IMR-90 (cell line): ENCODE results near the gene HNRNPLL. TPM values are rescaled to one million over a fixed set of nuclear protein-coding genes. Genes with fewer than 3 reads are reported as not detected.

Source experiments
- ATAC-seq: fragments of 200-7000 bp; cut with Tn5 transposase; 2 replicates; pipeline ENCODE4 v1.9.1; 2020; ENCODE audit warnings: low read depth, mild to moderate bottlenecking, moderate library complexity
- BruUV-seq: library from RNA; stranded (reverse); fragments of 400-500 nt; replicated peaks from 2 replicates; lab custom pipeline; 2021; lab: Mats Ljungman, UMichigan
- CTCF ChIA-PET: fragments of 300-600 bp; formaldehyde crosslinking; extraction: SDS; loops from one replicate; lab custom pipeline; 2021; ENCODE audit warnings: antibody characterized with exemption; lab: Yijun Ruan, JAX
- POLR2A ChIA-PET: fragments of 300-600 bp; sonication (Branson Sonifier 250); formaldehyde crosslinking; loops from one replicate; lab custom pipeline; 2022; ENCODE audit warnings: antibody characterized with exemption; ENCODE audit not compliant: unreplicated experiment; lab: Charles Lee
- DNase-seq: peaks from one replicate; pipeline ENCODE4 v3.0.0; 2013
- H2AFZ ChIP-seq: replicated peaks from 2 replicates; pipeline ENCODE3; 2013; ENCODE audit warnings: low read length, mild to moderate bottlenecking; ENCODE audit not compliant: poor library complexity
- H2AK5ac ChIP-seq: 2 replicates; pipeline ENCODE4 v1.6.1; 2013; ENCODE audit warnings: low read depth, low read length, inconsistent platforms
- H2AK9ac ChIP-seq: replicated peaks from 2 replicates; pipeline ENCODE3; 2013; ENCODE audit warnings: mild to moderate bottlenecking, low read depth, low read length, moderate library complexity; ENCODE audit not compliant: poor library complexity
- H2BK120ac ChIP-seq: 2 replicates; pipeline ENCODE4 v1.6.1; 2013; ENCODE audit warnings: low read depth, low read length, inconsistent platforms
- H2BK15ac ChIP-seq: 3 replicates; pipeline ENCODE4 v1.6.1; 2013; ENCODE audit warnings: low read depth, low read length, inconsistent platforms
- H2BK20ac ChIP-seq: 2 replicates; pipeline ENCODE4 v1.6.1; 2013; ENCODE audit warnings: low read depth, mild to moderate bottlenecking, inconsistent platforms, low read length, moderate library complexity
- H2BK5ac ChIP-seq: 2 replicates; pipeline ENCODE4 v1.6.1; 2013; ENCODE audit warnings: mild to moderate bottlenecking, low read depth, low read length, inconsistent platforms; ENCODE audit not compliant: poor library complexity, severe bottlenecking
- H3K14ac ChIP-seq: replicated peaks from 2 replicates; pipeline ENCODE4 v1.6.1; 2013; ENCODE audit warnings: low read depth, low read length, inconsistent platforms
- H3K18ac ChIP-seq: 2 replicates; pipeline ENCODE4 v1.6.1; 2013; ENCODE audit warnings: low read depth, low read length, control low read depth
- H3K23ac ChIP-seq: 2 replicates; pipeline ENCODE4 v1.6.1; 2013; ENCODE audit warnings: low read depth, low read length, inconsistent platforms
- H3K27ac ChIP-seq: 2 replicates; pipeline ENCODE4 v1.5.1; 2013; ENCODE audit warnings: mild to moderate bottlenecking, control low read depth, low read length; ENCODE audit not compliant: insufficient read depth
- H3K27me3 ChIP-seq: 2 replicates; pipeline ENCODE4 v1.6.1; 2013; ENCODE audit warnings: low read length; ENCODE audit not compliant: control insufficient read depth, insufficient read depth
- H3K36me3 ChIP-seq: 2 replicates; pipeline ENCODE4 v1.6.1; 2013; ENCODE audit warnings: low read length, mixed read lengths; ENCODE audit not compliant: control insufficient read depth, insufficient read depth
- H3K4ac ChIP-seq: 2 replicates; pipeline ENCODE4 v1.6.1; 2013; ENCODE audit warnings: low read depth, low read length, inconsistent platforms
- H3K4me1 ChIP-seq: 2 replicates; pipeline ENCODE4 v1.6.1; 2013; ENCODE audit warnings: low read length, mixed read lengths; ENCODE audit not compliant: control insufficient read depth, insufficient read depth
- H3K4me2 ChIP-seq: 2 replicates; pipeline ENCODE4 v1.6.1; 2013; ENCODE audit warnings: low read depth, mild to moderate bottlenecking, control low read depth, low read length, moderate library complexity
- H3K4me3 ChIP-seq: 2 replicates; pipeline ENCODE4 v1.5.1; 2013; ENCODE audit warnings: low read depth, mild to moderate bottlenecking, control low read depth, low read length, moderate library complexity; ENCODE audit not compliant: insufficient read depth
- H3K56ac ChIP-seq: 2 replicates; pipeline ENCODE4 v1.6.1; 2013; ENCODE audit warnings: low read length, inconsistent platforms; ENCODE audit not compliant: insufficient read depth; ENCODE audit errors: extremely low read depth
- H3K79me1 ChIP-seq, 2 experiments: 2 replicates each; pipeline ENCODE4 v1.6.1; 2013; ENCODE audit warnings: low read length in 2 of 2, inconsistent platforms in 1 of 2, low read depth in 1 of 2
- H3K9ac ChIP-seq: 2 replicates; pipeline ENCODE4 v1.6.1; 2013; ENCODE audit warnings: low read depth, low read length, control low read depth
- H3K9me1 ChIP-seq: 2 replicates; pipeline ENCODE4 v1.6.1; 2013; ENCODE audit warnings: low read length, inconsistent platforms; ENCODE audit not compliant: insufficient read depth
- H3K9me3 ChIP-seq: 2 replicates; pipeline ENCODE4 v1.6.1; 2013; ENCODE audit warnings: low read length; ENCODE audit not compliant: control insufficient read depth, insufficient read depth
- H4K20me1 ChIP-seq: 2 replicates; pipeline ENCODE4 v1.6.1; 2013; ENCODE audit warnings: low read length, inconsistent platforms; ENCODE audit not compliant: insufficient read depth
- H4K5ac ChIP-seq: 2 replicates; pipeline ENCODE4 v1.6.1; 2013; ENCODE audit warnings: mild to moderate bottlenecking, low read depth, low read length, control low read depth
- H4K8ac ChIP-seq, 2 experiments: 2 replicates each; pipeline ENCODE4 v1.6.1; 2013; ENCODE audit warnings: low read depth in 2 of 2, low read length in 2 of 2, control low read depth in 1 of 2, inconsistent platforms in 1 of 2
- H4K91ac ChIP-seq: 2 replicates; pipeline ENCODE4 v1.6.1; 2013; ENCODE audit warnings: low read depth, low read length, inconsistent platforms; ENCODE audit not compliant: insufficient read depth
- BHLHE40 ChIP-seq: fragments of 150-350 bp; IDR thresholded peaks from 2 replicates; pipeline ENCODE4 v1.6.1; 2016; ENCODE audit warnings: mild to moderate bottlenecking, low read depth, low read length
- CEBPB ChIP-seq: IDR thresholded peaks from 2 replicates; pipeline ENCODE4 v1.6.1; 2012; ENCODE audit warnings: low read depth, low read length, improper control_type of control experiment
- CHD1 ChIP-seq: IDR thresholded peaks from 2 replicates; pipeline ENCODE4 v1.6.1; 2012; ENCODE audit warnings: low read depth, low read length, improper control_type of control experiment
- CTCF ChIP-seq: conservative IDR thresholded peaks from 2 replicates; pipeline ENCODE4 v1.5.1; 2012; ENCODE audit warnings: mild to moderate bottlenecking, low read depth, low read length, improper control_type of control experiment
- ELK1 ChIP-seq: fragments of 150-350 bp; IDR thresholded peaks from 2 replicates; pipeline ENCODE4 v1.6.1; 2016; ENCODE audit warnings: low read depth, mild to moderate bottlenecking, low read length, moderate library complexity, borderline replicate concordance
- FOS ChIP-seq: fragments of 150-350 bp; IDR thresholded peaks from 2 replicates; pipeline ENCODE4 v1.6.1; 2016; ENCODE audit warnings: low read depth, low read length
- MAFK ChIP-seq: IDR thresholded peaks from 2 replicates; pipeline ENCODE4 v1.6.1; 2012; ENCODE audit warnings: low read depth, low read length, improper control_type of control experiment
- MAZ ChIP-seq: IDR thresholded peaks from 2 replicates; pipeline ENCODE4 v1.6.1; 2012; ENCODE audit warnings: low read depth, mild to moderate bottlenecking, low read length, improper control_type of control experiment, moderate library complexity, borderline replicate concordance
- MXI1 ChIP-seq: IDR thresholded peaks from 2 replicates; pipeline ENCODE4 v1.6.1; 2012; ENCODE audit warnings: low read depth, mild to moderate bottlenecking, low read length, moderate library complexity, borderline replicate concordance
- NFE2L2 ChIP-seq: fragments of 150-350 bp; IDR thresholded peaks from 2 replicates; pipeline ENCODE4 v1.6.1; 2016; ENCODE audit warnings: low read depth, mild to moderate bottlenecking, low read length
- POLR2A ChIP-seq: IDR thresholded peaks from 2 replicates; pipeline ENCODE4 v1.6.1; 2012; ENCODE audit warnings: mild to moderate bottlenecking, low read depth, low read length
- RAD21 ChIP-seq: IDR thresholded peaks from 2 replicates; pipeline ENCODE4 v1.6.1; 2012; ENCODE audit warnings: low read length, improper control_type of control experiment
- RCOR1 ChIP-seq: IDR thresholded peaks from 2 replicates; pipeline ENCODE4 v1.6.1; 2012; ENCODE audit warnings: mild to moderate bottlenecking, low read length, improper control_type of control experiment; ENCODE audit not compliant: insufficient replicate concordance
- RFX5 ChIP-seq: IDR thresholded peaks from 2 replicates; pipeline ENCODE4 v1.8.0; 2012; ENCODE audit warnings: low read depth, mild to moderate bottlenecking, low read length, moderate library complexity
- SMC3 ChIP-seq: fragments of 150-350 bp; IDR thresholded peaks from 2 replicates; pipeline ENCODE4 v1.6.1; 2016; ENCODE audit warnings: low read depth, mild to moderate bottlenecking, antibody characterized with exemption, low read length, moderate library complexity
- USF2 ChIP-seq: fragments of 150-350 bp; IDR thresholded peaks from 2 replicates; pipeline ENCODE4 v1.6.1; 2017; ENCODE audit warnings: mild to moderate bottlenecking, antibody characterized with exemption, low read length, low read depth
- WGBS, 2 experiments: methylation state at CpG; one replicate each; pipeline versions ENCODE4 v1.1.5 to v1.1.7; 2013; ENCODE audit warnings: missing lambda C conversion rate in 2 of 2; ENCODE audit not compliant: insufficient read length in 1 of 2; ENCODE audit errors: extremely low coverage in 2 of 2; 5-methylcytosine and 5-hydroxymethylcytosine counted together
- dilution Hi-C: fragments of 300-500 bp; cut with HindIII; formaldehyde crosslinking; loops from one replicate; pipeline ENCODE4 v1.14.3; 2018; ENCODE audit warnings: low sequenced_read_pairs; ENCODE audit not compliant: unreplicated experiment
- in situ Hi-C: fragments of 300-500 bp; cut with MboI; formaldehyde crosslinking; loops from 3 replicates; pipeline ENCODE4 v1.14.3; 2019; ENCODE audit warnings: low sequenced_read_pairs, inconsistent platforms, mixed read lengths
- intact Hi-C: fragments of 100-400 bp; cut with micrococcal nuclease; formaldehyde crosslinking; loops from 2 replicates; pipeline ENCODE4 v1.10.0; 2022
- polyA plus RNA-seq, 3 experiments: library from polyadenylated mRNA; depleted of rRNA; stranded (reverse); fragments of >200 nt; gene quantifications; 2 replicates each; pipeline ENCODE4 v1.2.3, GENCODE V29; 2012; ENCODE audit warnings: low replicate concordance in 1 of 3
- total RNA-seq: library from RNA; depleted of rRNA; stranded (reverse); fragments of >200 nt; gene quantifications from 2 replicates; pipeline ENCODE4 v1.2.3, GENCODE V29; 2012

Gene HNRNPLL
- total and polyA plus RNA-seq, 2 of the 4 experiments (the other 2 are of a cell fraction): 23.7 to 53.1 TPM

- no peak overlapping the region for H3K14ac ChIP-seq
- peak overlapping the region; percentile 58 for H2AK9ac ChIP-seq
- no peaks in the 10 kb centered on the region; the same call in 1 of the 2 replicates for H3K4me1 ChIP-seq
- no peaks in the 10 kb centered on the region for H3K79me1 ChIP-seq
- WGBS, 2 experiments: 91% methylated on average over 4 of the region's 14 CpGs; no CpG with 5 or more reads in 1 of the 2 experiments
- H3K36me3 ChIP-seq: no peaks in the 10 kb centered on the region
- CTCF ChIA-PET: no interaction called here
- no peak overlapping the region for H3K4ac ChIP-seq
- H2BK120ac ChIP-seq: no peak overlapping the region
- H2BK15ac ChIP-seq: no peak overlapping the region
- H3K9me1 ChIP-seq: 0 out of 2 replicates have a peak, but pooled peaks cover 4% of the 10 kb centered on the region
- intact Hi-C loops (loop anchor here (5.0 kb wide), 2 partner anchors 152 to 212 kb away; partner anchors contain the start of gene ATL2), in situ Hi-C loops (no loop called here), dilution Hi-C loops (no loop called here)
- no peak overlapping the region for H3K4me3 ChIP-seq
- H3K56ac ChIP-seq: no peak overlapping the region
- H2AK5ac ChIP-seq: no peak overlapping the region
- H4K5ac ChIP-seq: no peak overlapping the region
- H4K8ac ChIP-seq: no peak overlapping the region
- H2BK20ac ChIP-seq: no peak overlapping the region
- H3K27ac ChIP-seq: no peak overlapping the region
- no peak overlapping the region for H2AFZ ChIP-seq
- BruUV-seq: no TSS peak
- peaks cover 14% of the 10 kb centered on the region for H3K27me3 ChIP-seq
- TF ChIP-seq SMC3 (no peak), NFE2L2 (no peak), CEBPB (no peak), USF2 (no peak), MXI1 (no peak), CHD1 (no peak), RCOR1 (no peak), ELK1 (no peak), RAD21 (no peak), POLR2A (no peak), MAZ (no peak), RFX5 (no peak), BHLHE40 (no peak), FOS (no peak), CTCF (no peak), MAFK (no peak)
- POLR2A ChIA-PET: no interaction called here
- no peak overlapping the region for H3K18ac ChIP-seq
- H4K91ac ChIP-seq: no peak overlapping the region
- DNase-seq (no peak), ATAC-seq (no peak)
- no peaks in the 10 kb centered on the region for H4K20me1 ChIP-seq
- H2BK5ac ChIP-seq: no peak overlapping the region
- no peak overlapping the region for H3K23ac ChIP-seq
- H3K9me3 ChIP-seq: no peaks in the 10 kb centered on the region
- no peak overlapping the region for H3K4me2 ChIP-seq
- no peak overlapping the region for H3K9ac ChIP-seq
Measured at GRCh38 chr2:38529208-38529607, 73.5 kb downstream of the HNRNPLL start.
